ENCODE results near the gene CFAP221. TPM values are rescaled to one million over a fixed set of nuclear protein-coding genes. Genes with fewer than 3 reads are reported as not detected.

The CFAP221 gene
- total and polyA plus RNA-seq, 10 of the 15 experiments (the other 5 are each of a cell fraction or from before 2014, with no cell fraction given): not detected

GRCh38 chr2:119586085-119586484 lies 41.8 kb downstream of the CFAP221 start:
- DNase-seq (ENCODE audit: low read depth, low spot score) (no peak), ATAC-seq (no peak), FAIRE-seq (no peak)
- ChIA-PET CTCF (no interaction called here), RAD21 (ENCODE audit: unreplicated experiment) (no interaction called here), POLR2A (no interaction called here), SMC1A (ENCODE audit: uncharacterized antibody, unreplicated experiment) (interaction anchor here (1.1 to 1.7 kb wide), 2 partner anchors 11 to 13 kb away, joined by 3 to 4 read pairs; no protein-coding TSS in a partner anchor)
- TF ChIP-seq LARP7 (IDR thresholded peaks at IDR 0.05) (no peak), CBFB (IDR thresholded peaks at IDR 0.05; ENCODE audit: low read depth) (no peak), ELK1 (IDR thresholded peaks at IDR 0.05; ENCODE audit: low read depth, low read length) (no peak), SRF (IDR thresholded peaks at IDR 0.05; ENCODE audit: low read depth in 2 of 2, low read length in 2 of 2) (no peak), ZBTB11 (CRISPR knock-in tag; IDR thresholded peaks at IDR 0.05) (no peak), MYC (IDR thresholded peaks at IDR 0.05; ENCODE audit: insufficient read depth, insufficient read length, insufficient replicate concordance, low read length, severe bottlenecking) (no peak), HDAC2 (IDR thresholded peaks at IDR 0.05) (no peak), NR2C2 (IDR thresholded peaks at IDR 0.05; ENCODE audit: borderline replicate concordance, control insufficient read depth, insufficient read length, low read depth) (no peak), ZBED1 (IDR thresholded peaks at IDR 0.05; ENCODE audit: borderline replicate concordance) (no peak), YBX1 (IDR thresholded peaks at IDR 0.05) (no peak)
- Histone ChIP-seq H3K4me1 (ENCODE audit: control insufficient read depth, insufficient read depth, low read length) (no peaks in the 10 kb centered on the region), H3K9ac (ENCODE audit: control insufficient read depth, insufficient read depth, low read length) (no peak overlapping the region), H3K79me2 (ENCODE audit: control insufficient read depth, insufficient read depth, low read length) (no peaks in the 10 kb centered on the region), H4K20me1 (ENCODE audit: control insufficient read depth, insufficient read depth) (no peaks in the 10 kb centered on the region), H3K36me3 (ENCODE audit: control insufficient read depth in 2 of 2, insufficient read depth in 2 of 2, low read length in 1 of 2) (no peaks in the 10 kb centered on the region), H3K4me3 (no peak overlapping the region), H2AFZ (ENCODE audit: control insufficient read depth, low read depth, low read length) (no peak overlapping the region), H3K4me2 (ENCODE audit: control insufficient read depth, insufficient read depth) (no peak overlapping the region), H3K27me3 (replicated peaks in 1 of 2; ENCODE audit: control insufficient read depth in 2 of 2, insufficient read depth in 2 of 2, low read length in 1 of 2) (peaks cover 0 to 5% of the 10 kb centered on the region in 2 experiments; a peak in 2 of 4 replicates), H3K9me3 (replicated peaks; ENCODE audit: control insufficient read depth, insufficient read depth, low read length) (no peaks in the 10 kb centered on the region; the same call in 2 of the 3 replicates), H3K27ac (ENCODE audit: control insufficient read depth, insufficient read depth) (no peak overlapping the region)
- intact Hi-C loops (cut with micrococcal nuclease; ENCODE audit: unreplicated experiment) (no loop called here), in situ Hi-C loops (cut with MboI) (no loop called here)
- no TSS peak for BruUV-seq (replicated peaks)
- WGBS (ENCODE audit: insufficient coverage, insufficient replicate concordance, low lambda C conversion rate, missing lambda C conversion rate): 10% methylated on average over 3 of the region's 3 CpGs
